Caco-2 (cell line): ENCODE results near the gene GOLGA7B. TPM values are rescaled to one million over a fixed set of nuclear protein-coding genes. Genes with fewer than 3 reads are reported as not detected.

ENCODE experiments used
- BruUV-seq: library from RNA; stranded (reverse); fragments of 400-500 nt; replicated peaks from 2 replicates; lab custom pipeline; 2021; lab: Mats Ljungman, UMichigan
- CTCF ChIA-PET: fragments of 300-600 bp; sonication (Branson Sonifier 250); formaldehyde crosslinking; loops from one replicate; lab custom pipeline; 2022; ENCODE audit warnings: antibody characterized with exemption; lab: Charles Lee
- POLR2A ChIA-PET: fragments of 300-600 bp; sonication (Branson Sonifier 250); formaldehyde crosslinking; loops from one replicate; lab custom pipeline; 2022; ENCODE audit warnings: antibody characterized with exemption; lab: Charles Lee
- DNase-seq, 2 experiments: peaks; one replicate each; pipeline versions ENCODE4 v3.0.0 to v3.0.0-alpha.2; 2020 to 2022
- H3K27me3 ChIP-seq: replicated peaks from 2 replicates; pipeline ENCODE4 v1.6.0; 2011; ENCODE audit warnings: low read length; ENCODE audit not compliant: control insufficient read depth, insufficient read depth
- H3K36me3 ChIP-seq: 2 replicates; pipeline ENCODE4 v1.5.1; 2011; ENCODE audit warnings: low read length; ENCODE audit not compliant: control insufficient read depth, insufficient read depth
- H3K4me1 ChIP-seq: fragments of 250-450 bp; sonication (Bioruptor Pico); 2 replicates; pipeline ENCODE4 v1.5.1; 2020; ENCODE audit warnings: mild to moderate bottlenecking
- H3K4me3 ChIP-seq: 2 replicates; pipeline ENCODE4 v1.5.1; 2011; ENCODE audit warnings: low read depth, mild to moderate bottlenecking, control low read depth, low read length
- H3K9me3 ChIP-seq: fragments of 250-450 bp; sonication (Bioruptor Pico); 2 replicates; pipeline ENCODE4 v1.5.1; 2020; ENCODE audit warnings: mild to moderate bottlenecking, moderate library complexity
- H3K27ac Mint-ChIP-seq: one replicate; pipeline ENCODE4 v1.8.0; 2022; ENCODE audit warnings: mixed read lengths; ENCODE audit not compliant: unreplicated experiment
- H3K27me3 Mint-ChIP-seq: one replicate; pipeline ENCODE4 v1.8.0; 2022; ENCODE audit warnings: mixed read lengths; ENCODE audit not compliant: insufficient read depth, unreplicated experiment
- H3K36me3 Mint-ChIP-seq: one replicate; pipeline ENCODE4 v1.8.0; 2022; ENCODE audit warnings: mild to moderate bottlenecking, mixed read lengths; ENCODE audit not compliant: insufficient read depth, unreplicated experiment
- H3K4me1 Mint-ChIP-seq: one replicate; pipeline ENCODE4 v1.8.0; 2022; ENCODE audit warnings: low read depth, mixed read lengths; ENCODE audit not compliant: unreplicated experiment
- H3K4me3 Mint-ChIP-seq: one replicate; pipeline ENCODE4 v1.8.0; 2022; ENCODE audit warnings: mild to moderate bottlenecking, moderate library complexity, mixed read lengths; ENCODE audit not compliant: unreplicated experiment
- H3K9me3 Mint-ChIP-seq: one replicate; pipeline ENCODE4 v1.8.0; 2022; ENCODE audit warnings: mixed read lengths; ENCODE audit not compliant: unreplicated experiment
- intact Hi-C: fragments of 100-400 bp; cut with micrococcal nuclease; formaldehyde crosslinking; loops from one replicate; pipeline ENCODE4 v1.10.0; 2022; ENCODE audit not compliant: unreplicated experiment
- total RNA-seq: library from RNA; stranded (reverse); gene quantifications from 2 replicates; pipeline ENCODE4 v1.2.3, GENCODE V29; 2022
- TF ChIP-seq, protein P1 (sequence below), 2 experiments: fragments of 200-600 bp in 1 of 2; IDR thresholded peaks; 1 replicate in 1 of 2; 2 replicates in 1 of 2; pipeline versions ENCODE4 v1.5.1 to v1.8.0; 2011 to 2022; ENCODE audit warnings: antibody characterized with exemption in 1 of 2, control low read depth in 1 of 2, inconsistent platforms in 1 of 2, low read depth in 1 of 2, low read length in 1 of 2, mild to moderate bottlenecking in 1 of 2, moderate library complexity in 1 of 2; ENCODE audit not compliant: insufficient read depth in 1 of 2, severe bottlenecking in 1 of 2, unreplicated experiment in 1 of 2

The GOLGA7B gene
- total RNA-seq, 1 experiment from 2014 or later = 0.36 TPM

DNA sequence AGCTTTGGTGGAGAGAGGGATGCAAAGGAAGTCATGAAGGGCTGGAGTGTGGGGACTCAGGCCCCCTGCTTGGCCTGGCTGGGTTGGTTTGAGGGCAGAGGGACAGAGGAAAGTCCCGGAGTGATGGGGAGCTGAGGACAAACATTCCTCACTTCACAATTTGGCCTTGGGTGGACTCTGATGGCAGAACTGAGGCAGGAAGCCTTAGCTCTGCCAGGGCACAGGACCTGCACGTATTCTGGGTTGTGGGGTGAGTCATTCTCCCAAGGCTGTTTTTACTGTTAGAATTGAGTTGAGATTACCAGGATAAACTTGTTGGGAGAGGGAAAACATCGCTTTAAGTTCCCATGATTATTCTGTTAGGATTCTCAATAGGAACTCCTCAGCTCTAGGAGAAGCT lies 2.6 kb downstream of the GOLGA7B start:
- CTCF ChIA-PET = no interaction called here
- Histone ChIP-seq H3K4me1 (peaks cover 19% of the 10 kb centered on the region; the same call in 1 of the 2 replicates), H3K36me3 (no peaks in the 10 kb centered on the region), H3K27me3 (no peaks in the 10 kb centered on the region; the same call in 1 of the 2 replicates), H3K4me3 (no peak overlapping the region), H3K9me3 (0 out of 2 replicates have a peak, but pooled peaks cover 6% of the 10 kb centered on the region)
- H3K27me3 Mint-ChIP-seq = peaks cover 3% of the 10 kb centered on the region
- no peak overlapping the region for H3K4me3 Mint-ChIP-seq
- H3K9me3 Mint-ChIP-seq = no peaks in the 10 kb centered on the region
- no peak for DNase-seq
- no TSS peak for BruUV-seq
- H3K27ac Mint-ChIP-seq = no peak overlapping the region
- H3K4me1 Mint-ChIP-seq = peaks cover 10% of the 10 kb centered on the region
- no peaks in the 10 kb centered on the region for H3K36me3 Mint-ChIP-seq
- intact Hi-C loops = no loop called here
- TF ChIP-seq, protein P1, sequence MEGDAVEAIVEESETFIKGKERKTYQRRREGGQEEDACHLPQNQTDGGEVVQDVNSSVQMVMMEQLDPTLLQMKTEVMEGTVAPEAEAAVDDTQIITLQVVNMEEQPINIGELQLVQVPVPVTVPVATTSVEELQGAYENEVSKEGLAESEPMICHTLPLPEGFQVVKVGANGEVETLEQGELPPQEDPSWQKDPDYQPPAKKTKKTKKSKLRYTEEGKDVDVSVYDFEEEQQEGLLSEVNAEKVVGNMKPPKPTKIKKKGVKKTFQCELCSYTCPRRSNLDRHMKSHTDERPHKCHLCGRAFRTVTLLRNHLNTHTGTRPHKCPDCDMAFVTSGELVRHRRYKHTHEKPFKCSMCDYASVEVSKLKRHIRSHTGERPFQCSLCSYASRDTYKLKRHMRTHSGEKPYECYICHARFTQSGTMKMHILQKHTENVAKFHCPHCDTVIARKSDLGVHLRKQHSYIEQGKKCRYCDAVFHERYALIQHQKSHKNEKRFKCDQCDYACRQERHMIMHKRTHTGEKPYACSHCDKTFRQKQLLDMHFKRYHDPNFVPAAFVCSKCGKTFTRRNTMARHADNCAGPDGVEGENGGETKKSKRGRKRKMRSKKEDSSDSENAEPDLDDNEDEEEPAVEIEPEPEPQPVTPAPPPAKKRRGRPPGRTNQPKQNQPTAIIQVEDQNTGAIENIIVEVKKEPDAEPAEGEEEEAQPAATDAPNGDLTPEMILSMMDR (IDR thresholded peaks at IDR 0.05; ENCODE audit: insufficient read depth in 1 of 2, low read depth in 1 of 2, low read length in 1 of 2, severe bottlenecking in 1 of 2, unreplicated experiment in 1 of 2) = no peak
- POLR2A ChIA-PET = no interaction called here

DNA sequence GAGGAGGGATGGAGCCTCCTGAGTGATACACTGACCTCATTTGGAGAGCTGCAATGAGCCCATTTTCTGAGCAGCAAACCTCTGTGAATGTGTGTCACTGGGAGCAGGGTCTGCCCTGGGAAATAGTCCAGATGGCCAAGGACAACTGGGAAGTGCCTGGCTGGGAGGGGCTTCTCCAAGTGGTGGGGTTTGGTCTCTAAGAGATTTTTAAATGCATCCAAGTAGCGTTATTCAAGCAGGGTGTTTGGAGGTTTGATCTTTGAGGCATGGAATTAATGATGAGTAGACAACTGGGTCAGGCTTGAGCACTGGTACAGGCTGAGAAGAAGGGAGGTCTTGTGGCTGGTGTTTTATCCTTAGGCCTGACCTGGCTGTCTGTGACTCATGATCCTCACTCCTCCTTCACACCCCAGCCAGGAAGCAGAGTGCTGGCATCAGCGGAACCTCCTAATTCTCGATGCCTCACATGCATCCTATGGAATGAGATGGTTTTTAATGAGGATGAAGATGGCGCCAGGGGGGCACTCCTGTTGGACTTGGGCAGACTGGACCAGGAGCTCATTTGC lies 3.3 kb downstream of the GOLGA7B start:
- no peaks in the 10 kb centered on the region; the same call in 1 of the 2 replicates for H3K27me3 ChIP-seq
- no peaks in the 10 kb centered on the region for H3K9me3 Mint-ChIP-seq
- CTCF ChIA-PET = no interaction called here
- BruUV-seq = no TSS peak
- peaks cover 16% of the 10 kb centered on the region for H3K4me1 Mint-ChIP-seq
- no peak overlapping the region for H3K4me3 Mint-ChIP-seq
- POLR2A ChIA-PET = no interaction called here
- H3K36me3 Mint-ChIP-seq = no peaks in the 10 kb centered on the region
- 0 out of 2 replicates have a peak, but pooled peaks cover 6% of the 10 kb centered on the region for H3K9me3 ChIP-seq
- H3K36me3 ChIP-seq = no peaks in the 10 kb centered on the region
- TF ChIP-seq, protein P1 (IDR thresholded peaks at IDR 0.05; ENCODE audit: insufficient read depth in 1 of 2, low read depth in 1 of 2, low read length in 1 of 2, severe bottlenecking in 1 of 2, unreplicated experiment in 1 of 2) = no peak
- intact Hi-C loops = no loop called here
- DNase-seq = no peak
- peaks cover 25% of the 10 kb centered on the region for H3K4me1 ChIP-seq
- H3K27ac Mint-ChIP-seq = no peak overlapping the region
- H3K27me3 Mint-ChIP-seq = peaks cover 3% of the 10 kb centered on the region
- no peak overlapping the region for H3K4me3 ChIP-seq

- H3K27ac Mint-ChIP-seq = no peak overlapping the region
- no TSS peak for BruUV-seq
- TF ChIP-seq, protein P1 (IDR thresholded peaks at IDR 0.05; ENCODE audit: insufficient read depth in 1 of 2, low read depth in 1 of 2, low read length in 1 of 2, severe bottlenecking in 1 of 2, unreplicated experiment in 1 of 2) = no peak
- H3K4me3 ChIP-seq = no peak overlapping the region
- H3K9me3 Mint-ChIP-seq = no peaks in the 10 kb centered on the region
- no peaks in the 10 kb centered on the region for H3K36me3 Mint-ChIP-seq
- intact Hi-C loops = no loop called here
- no peaks in the 10 kb centered on the region for H3K36me3 ChIP-seq
- H3K4me1 ChIP-seq = peaks cover 34% of the 10 kb centered on the region
- no peak overlapping the region for H3K4me3 Mint-ChIP-seq
- H3K9me3 ChIP-seq = 0 out of 2 replicates have a peak, but pooled peaks cover 6% of the 10 kb centered on the region
- ChIA-PET POLR2A (no interaction called here), CTCF (no interaction called here)
- DNase-seq = no peak
- H3K27me3 ChIP-seq = no peaks in the 10 kb centered on the region; the same call in 1 of the 2 replicates
- H3K4me1 Mint-ChIP-seq = peaks cover 12% of the 10 kb centered on the region
- H3K27me3 Mint-ChIP-seq = peaks cover 3% of the 10 kb centered on the region
These were observed 5.1 kb downstream of the GOLGA7B start for GRCh38 chr10:97854743-97855142.
